Measurements from ENCODE around the gene KIF26A.

Gene KIF26A

DNA sequence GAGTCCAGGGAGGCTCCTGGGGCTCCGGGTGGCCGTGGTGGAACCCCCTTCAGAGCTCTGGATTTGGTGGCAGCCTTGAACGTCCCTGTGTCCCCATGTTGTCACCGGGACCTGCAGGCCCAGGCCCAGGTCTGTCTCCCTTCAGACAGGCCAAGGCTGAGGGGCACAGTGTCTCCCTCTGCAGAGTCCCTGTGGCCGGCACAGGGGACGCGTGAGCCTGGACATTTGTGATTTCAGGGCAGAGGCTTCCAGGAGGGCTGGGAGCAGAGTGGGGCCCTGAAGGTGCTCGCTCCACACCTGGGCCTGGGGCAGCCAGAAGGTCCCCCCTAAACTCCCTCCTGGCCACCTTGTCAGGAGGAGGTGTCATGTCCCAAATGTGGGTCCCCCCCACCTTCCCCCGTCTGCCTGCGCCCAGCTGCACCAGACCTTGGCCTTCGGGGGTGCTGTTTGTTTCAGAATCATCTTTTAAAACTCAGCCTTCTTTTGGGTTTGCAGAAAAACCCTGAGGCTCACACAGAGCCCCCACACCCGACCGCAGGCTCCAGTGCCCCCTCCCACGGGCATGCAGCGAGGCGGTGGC lies 47.6 kb downstream of the KIF26A start:
- no peak for DNase-seq (ENCODE audit: low read depth)
- no peak for TF ChIP-seq CTCF (IDR thresholded peaks at IDR 0.05; ENCODE audit: low read length, missing control alignments)
- H3K4me3 ChIP-seq (replicated peaks; ENCODE audit: low read depth, low read length) = no peak overlapping the region

- no peak overlapping the region for H3K4me3 ChIP-seq (replicated peaks; ENCODE audit: low read depth, low read length)
- TF ChIP-seq CTCF (IDR thresholded peaks at IDR 0.05; ENCODE audit: low read length, missing control alignments) = no peak
- no peak for DNase-seq (ENCODE audit: low read depth)
These were observed 48.2 kb downstream of the KIF26A start for GRCh38 chr14:104186575-104186974.

GRCh38 chr14:104187121-104187889 lies 48.9 kb downstream of the KIF26A start:
- no peak for TF ChIP-seq CTCF (IDR thresholded peaks at IDR 0.05; ENCODE audit: low read length, missing control alignments)
- H3K4me3 ChIP-seq (replicated peaks; ENCODE audit: low read depth, low read length) = no peak overlapping the region
- DNase-seq (ENCODE audit: low read depth) = no peak

- H3K4me3 ChIP-seq (replicated peaks; ENCODE audit: low read depth, low read length) = no peak overlapping the region
- no peak for TF ChIP-seq CTCF (IDR thresholded peaks at IDR 0.05; ENCODE audit: low read length, missing control alignments)
- DNase-seq (ENCODE audit: low read depth) = no peak
These were observed 49.7 kb downstream of the KIF26A start for GRCh38 chr14:104187931-104188726.

DNA sequence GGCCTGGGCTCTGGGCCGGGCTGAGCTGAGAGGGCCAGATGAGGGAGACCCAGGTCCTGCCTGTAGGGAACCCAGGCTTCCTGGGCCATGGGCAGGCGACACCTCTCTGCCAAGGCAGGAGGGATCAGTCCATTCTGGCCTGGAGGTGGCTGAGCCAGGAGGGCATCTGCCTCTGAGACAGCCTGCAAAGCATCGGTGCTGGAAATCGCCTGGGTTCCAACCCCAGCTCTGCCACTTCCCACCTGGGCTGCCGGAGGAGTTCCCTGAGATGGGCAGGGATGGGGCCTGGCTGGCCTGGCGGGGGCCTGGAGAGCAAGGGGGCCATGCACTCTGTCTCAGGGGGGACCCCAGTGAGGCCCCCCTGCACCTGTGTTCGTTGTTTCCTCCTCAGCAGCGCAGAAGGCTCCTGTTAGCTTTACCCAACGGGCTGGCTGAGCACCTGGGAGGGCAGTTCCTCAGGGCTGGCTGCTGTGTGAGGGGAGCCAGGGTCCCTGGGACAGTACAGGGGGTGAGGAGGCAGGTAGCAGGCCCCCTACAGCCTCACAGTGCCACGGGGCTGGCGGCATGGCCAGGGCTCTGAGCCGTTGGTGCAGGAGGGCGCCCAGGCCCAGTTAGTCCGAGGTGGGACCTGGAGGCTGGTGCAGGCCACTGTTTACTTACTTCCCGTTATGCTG lies 50.5 kb downstream of the KIF26A start:
- H3K4me3 ChIP-seq (replicated peaks; ENCODE audit: low read depth, low read length) = no peak overlapping the region
- DNase-seq (ENCODE audit: low read depth) = no peak
- TF ChIP-seq CTCF (IDR thresholded peaks at IDR 0.05; ENCODE audit: low read length, missing control alignments) = no peak

GRCh38 chr14:104189629-104190335 lies 51.4 kb downstream of the KIF26A start:
- no peak overlapping the region for H3K4me3 ChIP-seq (replicated peaks; ENCODE audit: low read depth, low read length)
- no peak for TF ChIP-seq CTCF (IDR thresholded peaks at IDR 0.05; ENCODE audit: low read length, missing control alignments)
- no peak for DNase-seq (ENCODE audit: low read depth)

All from fibroblast of pulmonary artery (primary cell).